WTC11 (cell line): ENCODE results near the gene CCDC127. TPM values are rescaled to one million over a fixed set of nuclear protein-coding genes. Genes with fewer than 3 reads are reported as not detected.

Experiments
- ATAC-seq: fragments of 200-7000 bp; cut with Tn5 transposase; 2 replicates; pipeline ENCODE4 v1.10.0; 2021; ENCODE audit warnings: mild to moderate bottlenecking, moderate library complexity
- CTCF ChIA-PET: fragments of 300-600 bp; sonication (Branson Sonifier 250); formaldehyde crosslinking; loops from one replicate; lab custom pipeline; 2021; ENCODE audit warnings: antibody characterized with exemption; lab: Charles Lee
- POLR2A ChIA-PET: fragments of 350-600 bp; sonication (Branson Sonifier 250); formaldehyde crosslinking; loops from one replicate; lab custom pipeline; 2021; ENCODE audit warnings: antibody characterized with exemption; lab: Charles Lee
- DNase-seq: peaks from one replicate; pipeline ENCODE4 v3.0.0; 2021; ENCODE audit warnings: low spot score
- H3K27ac Mint-ChIP-seq: 2 replicates; pipeline ENCODE4 v1.8.0; 2021; ENCODE audit warnings: mixed read lengths
- H3K27me3 Mint-ChIP-seq: 2 replicates; pipeline ENCODE4 v1.8.0; 2021; ENCODE audit warnings: low read depth, mild to moderate bottlenecking, moderate library complexity, mixed read lengths
- H3K36me3 Mint-ChIP-seq: 2 replicates; pipeline ENCODE4 v1.8.0; 2021; ENCODE audit warnings: mixed read lengths
- H3K4me1 Mint-ChIP-seq: 2 replicates; pipeline ENCODE4 v1.8.0; 2022; ENCODE audit warnings: mixed read lengths
- H3K4me3 Mint-ChIP-seq: 2 replicates; pipeline ENCODE4 v1.8.0; 2021; ENCODE audit warnings: mild to moderate bottlenecking, moderate library complexity, mixed read lengths
- H3K9me3 Mint-ChIP-seq: 2 replicates; pipeline ENCODE4 v1.8.0; 2021; ENCODE audit warnings: mixed read lengths
- CREB1 ChIP-seq: sonication (generic); formaldehyde crosslinking; IDR thresholded peaks from 2 replicates; pipeline ENCODE4 v1.8.0; 2023; ENCODE audit warnings: mild to moderate bottlenecking, missing genetic modification reagents
- FOXJ3 ChIP-seq: sonication (generic); formaldehyde crosslinking; IDR thresholded peaks from 2 replicates; pipeline ENCODE4 v1.9.0; 2021; ENCODE audit warnings: missing genetic modification reagents, mild to moderate bottlenecking, borderline replicate concordance
- GTF2I ChIP-seq: fragments of 250-450 bp; sonication (Bioruptor Pico); conservative IDR thresholded peaks from 2 replicates; pipeline ENCODE4 v1.4.0; 2021; ENCODE audit warnings: mild to moderate bottlenecking
- MYBL2 ChIP-seq: sonication (generic); formaldehyde crosslinking; IDR thresholded peaks from 2 replicates; pipeline ENCODE4 v1.8.1; 2023; ENCODE audit warnings: mild to moderate bottlenecking, moderate library complexity, missing genetic modification reagents
- NFE2L1 ChIP-seq: sonication (generic); formaldehyde crosslinking; IDR thresholded peaks from 2 replicates; pipeline ENCODE4 v1.8.1; 2023; ENCODE audit warnings: missing genetic modification reagents
- NFYB ChIP-seq: sonication (generic); formaldehyde crosslinking; conservative IDR thresholded peaks from 2 replicates; pipeline ENCODE4 v1.8.0; 2022; ENCODE audit warnings: low read depth, missing genetic modification reagents
- NR2C2 ChIP-seq: sonication (generic); formaldehyde crosslinking; IDR thresholded peaks from 2 replicates; pipeline ENCODE4 v1.8.0; 2022; ENCODE audit warnings: mild to moderate bottlenecking, missing genetic modification reagents
- NR3C1 ChIP-seq: sonication (generic); formaldehyde crosslinking; conservative IDR thresholded peaks from 2 replicates; pipeline ENCODE4 v1.8.1; 2023; ENCODE audit warnings: low read depth, mild to moderate bottlenecking, missing genetic modification reagents
- OVOL2 ChIP-seq: fragments of 250-450 bp; sonication (Bioruptor Pico); IDR thresholded peaks from 2 replicates; pipeline ENCODE4 v1.9.0; 2021; ENCODE audit warnings: mild to moderate bottlenecking, borderline replicate concordance
- SMAD4 ChIP-seq: sonication (generic); formaldehyde crosslinking; IDR thresholded peaks from 2 replicates; pipeline ENCODE4 v1.8.0; 2022; ENCODE audit warnings: mild to moderate bottlenecking, missing genetic modification reagents
- SOX15 ChIP-seq: fragments of 250-450 bp; sonication (Bioruptor Pico); IDR thresholded peaks from 2 replicates; pipeline ENCODE4 v1.9.0; 2021; ENCODE audit warnings: mild to moderate bottlenecking
- SP1 ChIP-seq: sonication (generic); formaldehyde crosslinking; conservative IDR thresholded peaks from 2 replicates; pipeline ENCODE4 v1.8.1; 2022; ENCODE audit warnings: missing genetic modification reagents
- TEAD1 ChIP-seq: sonication (generic); formaldehyde crosslinking; IDR thresholded peaks from 2 replicates; pipeline ENCODE4 v1.8.0; 2022; ENCODE audit warnings: mild to moderate bottlenecking, missing genetic modification reagents
- TP53 ChIP-seq: sonication (generic); formaldehyde crosslinking; IDR thresholded peaks from 2 replicates; pipeline ENCODE4 v1.8.1; 2023; ENCODE audit warnings: mild to moderate bottlenecking, missing genetic modification reagents
- ZBTB21 ChIP-seq: sonication (generic); formaldehyde crosslinking; IDR thresholded peaks from 2 replicates; pipeline ENCODE4 v1.8.1; 2023; ENCODE audit warnings: mild to moderate bottlenecking, missing genetic modification reagents, borderline replicate concordance
- ZNF263 ChIP-seq: sonication (generic); formaldehyde crosslinking; IDR thresholded peaks from 2 replicates; pipeline ENCODE4 v1.8.1; 2022; ENCODE audit warnings: low read depth, mild to moderate bottlenecking, moderate library complexity, missing genetic modification reagents
- total RNA-seq: library from RNA; stranded (reverse); gene quantifications from 3 replicates; pipeline ENCODE4 v1.2.3, GENCODE V29; 2021
- TF ChIP-seq, protein P1 (sequence below): sonication (generic); formaldehyde crosslinking; IDR thresholded peaks from 2 replicates; pipeline ENCODE4 v1.8.1; 2023; ENCODE audit warnings: mild to moderate bottlenecking, moderate library complexity, missing genetic modification reagents
- TF ChIP-seq, protein P2 (sequence below): sonication (generic); formaldehyde crosslinking; IDR thresholded peaks from 2 replicates; pipeline ENCODE4 v1.8.0; 2022; ENCODE audit warnings: mild to moderate bottlenecking, missing genetic modification reagents
- TF ChIP-seq, protein P3 (sequence below): sonication (generic); formaldehyde crosslinking; IDR thresholded peaks from 2 replicates; pipeline ENCODE4 v1.8.1; 2022; ENCODE audit warnings: low read depth, missing genetic modification reagents, borderline replicate concordance
- TF ChIP-seq, protein P4 (sequence below): fragments of 250-450 bp; sonication (Bioruptor Pico); IDR thresholded peaks from 2 replicates; pipeline ENCODE4 v1.8.0; 2021; ENCODE audit warnings: mild to moderate bottlenecking
- TF ChIP-seq, protein P5 (sequence below): sonication (generic); formaldehyde crosslinking; IDR thresholded peaks from 2 replicates; pipeline ENCODE4 v1.8.0; 2022; ENCODE audit warnings: missing genetic modification reagents
- TF ChIP-seq, protein P6 (sequence below): fragments of 250-450 bp; sonication (Bioruptor Pico); IDR thresholded peaks from 2 replicates; pipeline ENCODE4 v2.1.2; 2022; ENCODE audit warnings: mild to moderate bottlenecking, moderate library complexity

CCDC127 gene
- total RNA-seq, 1 experiment from 2014 or later = 5.3 TPM

DNA sequence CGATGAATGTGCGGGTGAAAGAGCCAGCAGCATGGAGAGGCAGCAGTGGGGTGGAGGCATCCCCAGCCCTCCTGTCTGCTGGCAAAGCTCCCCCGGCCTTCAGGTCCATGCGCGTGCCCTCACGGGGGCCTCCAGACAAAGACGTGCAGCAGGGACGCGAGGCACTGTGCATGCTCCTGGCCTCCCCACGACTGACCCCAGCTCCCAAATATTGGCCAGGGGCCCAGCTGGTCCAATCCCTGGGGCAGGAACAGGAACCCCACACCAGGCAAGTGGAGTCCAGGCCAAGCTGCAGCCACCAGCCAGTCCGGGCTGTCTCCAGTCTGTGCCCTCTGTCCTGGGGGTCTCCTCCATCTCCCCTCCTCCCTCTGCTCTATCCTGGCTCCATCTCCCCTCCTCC, 60.2 kb downstream of the CCDC127 start (continued):
- TF ChIP-seq MYBL2 (CRISPR knock-in tag) (no peak), FOXJ3 (CRISPR knock-in tag) (no peak), ZNF263 (CRISPR knock-in tag) (no peak), NR3C1 (CRISPR knock-in tag) (no peak), TP53 (CRISPR knock-in tag) (no peak)
- TF ChIP-seq, protein P1, sequence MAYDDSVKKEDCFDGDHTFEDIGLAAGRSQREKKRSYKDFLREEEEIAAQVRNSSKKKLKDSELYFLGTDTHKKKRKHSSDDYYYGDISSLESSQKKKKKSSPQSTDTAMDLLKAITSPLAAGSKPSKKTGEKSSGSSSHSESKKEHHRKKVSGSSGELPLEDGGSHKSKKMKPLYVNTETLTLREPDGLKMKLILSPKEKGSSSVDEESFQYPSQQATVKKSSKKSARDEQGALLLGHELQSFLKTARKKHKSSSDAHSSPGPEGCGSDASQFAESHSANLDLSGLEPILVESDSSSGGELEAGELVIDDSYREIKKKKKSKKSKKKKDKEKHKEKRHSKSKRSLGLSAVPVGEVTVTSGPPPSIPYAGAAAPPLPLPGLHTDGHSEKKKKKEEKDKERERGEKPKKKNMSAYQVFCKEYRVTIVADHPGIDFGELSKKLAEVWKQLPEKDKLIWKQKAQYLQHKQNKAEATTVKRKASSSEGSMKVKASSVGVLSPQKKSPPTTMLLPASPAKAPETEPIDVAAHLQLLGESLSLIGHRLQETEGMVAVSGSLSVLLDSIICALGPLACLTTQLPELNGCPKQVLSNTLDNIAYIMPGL (CRISPR knock-in tag) = no peak

DNA sequence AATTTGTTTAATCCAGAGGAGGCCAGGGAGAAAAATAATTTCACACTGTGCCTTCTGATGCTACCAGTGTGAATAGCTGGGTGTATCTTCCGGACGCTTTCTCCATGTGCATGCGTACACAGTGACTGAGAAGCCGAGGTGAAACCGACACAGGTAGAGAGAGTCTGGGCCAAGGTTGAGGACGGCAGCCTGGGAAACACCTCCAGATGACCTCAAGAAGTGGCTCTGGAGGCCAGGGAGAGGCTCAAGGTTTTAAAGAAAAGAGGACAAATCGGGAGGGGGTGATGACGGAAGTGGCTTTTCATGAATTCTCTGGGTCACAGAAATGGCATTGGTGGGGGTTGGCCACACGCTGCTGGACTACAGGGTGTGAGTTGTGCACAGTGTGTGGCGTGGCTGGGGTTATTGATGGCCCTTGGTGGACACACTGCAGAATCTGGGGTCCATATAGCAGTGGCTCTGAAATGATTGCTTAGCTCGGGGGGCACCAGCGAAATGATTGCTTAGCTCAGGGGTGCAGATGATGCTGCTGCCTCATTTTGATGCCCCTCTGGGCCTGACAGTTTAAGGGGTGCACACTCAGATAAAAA, 60.7 kb downstream of the CCDC127 start:
- Mint-ChIP-seq H3K4me1 (peaks cover 13% of the 10 kb centered on the region), H3K9me3 (no peaks in the 10 kb centered on the region), H3K4me3 (no peak overlapping the region), H3K27ac (no peak overlapping the region), H3K36me3 (peaks cover 63% of the 10 kb centered on the region), H3K27me3 (no peaks in the 10 kb centered on the region)
- TF ChIP-seq GTF2I (CRISPR knock-in tag) = no peak
- TF ChIP-seq TEAD1 = no peak
- TF ChIP-seq NR2C2 (CRISPR knock-in tag) = no peak
- no peak for TF ChIP-seq CREB1 (CRISPR knock-in tag)
- TF ChIP-seq SMAD4 (CRISPR knock-in tag) = no peak
- no peak for TF ChIP-seq NFE2L1 (CRISPR knock-in tag)
- no peak for DNase-seq
- ATAC-seq = no peak
- ChIA-PET POLR2A (interaction anchor here (0.5 kb wide), 1 partner anchor 22 kb away, joined by 4 read pairs; no protein-coding TSS in a partner anchor), CTCF (interaction anchor here (1.9 kb wide), 1 partner anchor 31 kb away, joined by 5 read pairs; no protein-coding TSS in a partner anchor)

DNA sequence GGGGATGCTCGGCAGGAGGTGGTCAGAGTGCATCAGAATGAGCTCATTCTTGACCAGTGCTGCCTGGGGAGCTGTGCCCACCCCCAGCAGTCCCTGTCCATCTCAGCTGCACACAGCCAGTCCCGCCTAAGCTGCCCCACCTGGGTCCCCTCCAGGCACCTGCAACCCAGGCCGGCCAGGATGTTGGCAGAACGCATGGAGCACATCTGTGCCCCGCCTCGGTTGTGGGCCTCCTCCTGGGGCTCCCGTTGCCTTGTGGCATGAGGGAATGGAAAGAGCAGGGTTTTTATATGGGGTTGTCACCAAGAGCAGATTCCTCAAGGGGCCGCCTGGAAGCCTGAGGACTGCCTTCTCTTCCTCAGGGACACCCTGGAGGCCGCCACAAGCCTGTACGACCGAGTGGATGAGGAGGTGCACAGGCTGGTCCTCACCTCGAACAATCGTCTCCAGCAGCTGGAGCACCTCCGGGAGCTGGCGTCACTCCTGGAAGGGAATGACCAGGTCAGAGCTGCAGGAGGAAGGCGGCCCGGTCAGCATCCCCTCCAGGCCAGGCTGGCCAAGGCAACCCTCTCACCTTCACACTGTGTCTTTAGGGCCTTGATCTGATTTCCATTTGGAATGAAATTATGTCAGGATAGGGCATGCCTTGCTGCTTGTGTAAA, 61.4 kb downstream of the CCDC127 start:
- H3K27ac Mint-ChIP-seq = peak overlapping the region; percentile 41; the same call in 1 of the 2 replicates
- no peak for TF ChIP-seq ZBTB21
- TF ChIP-seq, protein P2, sequence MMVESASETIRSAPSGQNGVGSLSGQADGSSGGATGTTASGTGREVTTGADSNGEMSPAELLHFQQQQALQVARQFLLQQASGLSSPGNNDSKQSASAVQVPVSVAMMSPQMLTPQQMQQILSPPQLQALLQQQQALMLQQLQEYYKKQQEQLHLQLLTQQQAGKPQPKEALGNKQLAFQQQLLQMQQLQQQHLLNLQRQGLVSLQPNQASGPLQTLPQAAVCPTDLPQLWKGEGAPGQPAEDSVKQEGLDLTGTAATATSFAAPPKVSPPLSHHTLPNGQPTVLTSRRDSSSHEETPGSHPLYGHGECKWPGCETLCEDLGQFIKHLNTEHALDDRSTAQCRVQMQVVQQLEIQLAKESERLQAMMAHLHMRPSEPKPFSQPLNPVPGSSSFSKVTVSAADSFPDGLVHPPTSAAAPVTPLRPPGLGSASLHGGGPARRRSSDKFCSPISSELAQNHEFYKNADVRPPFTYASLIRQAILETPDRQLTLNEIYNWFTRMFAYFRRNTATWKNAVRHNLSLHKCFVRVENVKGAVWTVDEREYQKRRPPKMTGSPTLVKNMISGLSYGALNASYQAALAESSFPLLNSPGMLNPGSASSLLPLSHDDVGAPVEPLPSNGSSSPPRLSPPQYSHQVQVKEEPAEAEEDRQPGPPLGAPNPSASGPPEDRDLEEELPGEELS (CRISPR knock-in tag) = no peak
- TF ChIP-seq, protein P3, sequence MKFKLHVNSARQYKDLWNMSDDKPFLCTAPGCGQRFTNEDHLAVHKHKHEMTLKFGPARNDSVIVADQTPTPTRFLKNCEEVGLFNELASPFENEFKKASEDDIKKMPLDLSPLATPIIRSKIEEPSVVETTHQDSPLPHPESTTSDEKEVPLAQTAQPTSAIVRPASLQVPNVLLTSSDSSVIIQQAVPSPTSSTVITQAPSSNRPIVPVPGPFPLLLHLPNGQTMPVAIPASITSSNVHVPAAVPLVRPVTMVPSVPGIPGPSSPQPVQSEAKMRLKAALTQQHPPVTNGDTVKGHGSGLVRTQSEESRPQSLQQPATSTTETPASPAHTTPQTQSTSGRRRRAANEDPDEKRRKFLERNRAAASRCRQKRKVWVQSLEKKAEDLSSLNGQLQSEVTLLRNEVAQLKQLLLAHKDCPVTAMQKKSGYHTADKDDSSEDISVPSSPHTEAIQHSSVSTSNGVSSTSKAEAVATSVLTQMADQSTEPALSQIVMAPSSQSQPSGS (CRISPR knock-in tag) = no peak
- no peak for TF ChIP-seq NFYB (CRISPR knock-in tag)
- no peak for TF ChIP-seq SP1
- TF ChIP-seq, protein P4, sequence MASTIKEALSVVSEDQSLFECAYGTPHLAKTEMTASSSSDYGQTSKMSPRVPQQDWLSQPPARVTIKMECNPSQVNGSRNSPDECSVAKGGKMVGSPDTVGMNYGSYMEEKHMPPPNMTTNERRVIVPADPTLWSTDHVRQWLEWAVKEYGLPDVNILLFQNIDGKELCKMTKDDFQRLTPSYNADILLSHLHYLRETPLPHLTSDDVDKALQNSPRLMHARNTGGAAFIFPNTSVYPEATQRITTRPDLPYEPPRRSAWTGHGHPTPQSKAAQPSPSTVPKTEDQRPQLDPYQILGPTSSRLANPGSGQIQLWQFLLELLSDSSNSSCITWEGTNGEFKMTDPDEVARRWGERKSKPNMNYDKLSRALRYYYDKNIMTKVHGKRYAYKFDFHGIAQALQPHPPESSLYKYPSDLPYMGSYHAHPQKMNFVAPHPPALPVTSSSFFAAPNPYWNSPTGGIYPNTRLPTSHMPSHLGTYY (CRISPR knock-in tag) = no peak
- no peak for TF ChIP-seq OVOL2 (CRISPR knock-in tag)
- TF ChIP-seq, protein P5, sequence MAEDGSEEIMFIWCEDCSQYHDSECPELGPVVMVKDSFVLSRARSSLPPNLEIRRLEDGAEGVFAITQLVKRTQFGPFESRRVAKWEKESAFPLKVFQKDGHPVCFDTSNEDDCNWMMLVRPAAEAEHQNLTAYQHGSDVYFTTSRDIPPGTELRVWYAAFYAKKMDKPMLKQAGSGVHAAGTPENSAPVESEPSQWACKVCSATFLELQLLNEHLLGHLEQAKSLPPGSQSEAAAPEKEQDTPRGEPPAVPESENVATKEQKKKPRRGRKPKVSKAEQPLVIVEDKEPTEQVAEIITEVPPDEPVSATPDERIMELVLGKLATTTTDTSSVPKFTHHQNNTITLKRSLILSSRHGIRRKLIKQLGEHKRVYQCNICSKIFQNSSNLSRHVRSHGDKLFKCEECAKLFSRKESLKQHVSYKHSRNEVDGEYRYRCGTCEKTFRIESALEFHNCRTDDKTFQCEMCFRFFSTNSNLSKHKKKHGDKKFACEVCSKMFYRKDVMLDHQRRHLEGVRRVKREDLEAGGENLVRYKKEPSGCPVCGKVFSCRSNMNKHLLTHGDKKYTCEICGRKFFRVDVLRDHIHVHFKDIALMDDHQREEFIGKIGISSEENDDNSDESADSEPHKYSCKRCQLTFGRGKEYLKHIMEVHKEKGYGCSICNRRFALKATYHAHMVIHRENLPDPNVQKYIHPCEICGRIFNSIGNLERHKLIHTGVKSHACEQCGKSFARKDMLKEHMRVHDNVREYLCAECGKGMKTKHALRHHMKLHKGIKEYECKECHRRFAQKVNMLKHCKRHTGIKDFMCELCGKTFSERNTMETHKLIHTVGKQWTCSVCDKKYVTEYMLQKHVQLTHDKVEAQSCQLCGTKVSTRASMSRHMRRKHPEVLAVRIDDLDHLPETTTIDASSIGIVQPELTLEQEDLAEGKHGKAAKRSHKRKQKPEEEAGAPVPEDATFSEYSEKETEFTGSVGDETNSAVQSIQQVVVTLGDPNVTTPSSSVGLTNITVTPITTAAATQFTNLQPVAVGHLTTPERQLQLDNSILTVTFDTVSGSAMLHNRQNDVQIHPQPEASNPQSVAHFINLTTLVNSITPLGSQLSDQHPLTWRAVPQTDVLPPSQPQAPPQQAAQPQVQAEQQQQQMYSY (CRISPR knock-in tag) = no peak
- TF ChIP-seq, protein P6, sequence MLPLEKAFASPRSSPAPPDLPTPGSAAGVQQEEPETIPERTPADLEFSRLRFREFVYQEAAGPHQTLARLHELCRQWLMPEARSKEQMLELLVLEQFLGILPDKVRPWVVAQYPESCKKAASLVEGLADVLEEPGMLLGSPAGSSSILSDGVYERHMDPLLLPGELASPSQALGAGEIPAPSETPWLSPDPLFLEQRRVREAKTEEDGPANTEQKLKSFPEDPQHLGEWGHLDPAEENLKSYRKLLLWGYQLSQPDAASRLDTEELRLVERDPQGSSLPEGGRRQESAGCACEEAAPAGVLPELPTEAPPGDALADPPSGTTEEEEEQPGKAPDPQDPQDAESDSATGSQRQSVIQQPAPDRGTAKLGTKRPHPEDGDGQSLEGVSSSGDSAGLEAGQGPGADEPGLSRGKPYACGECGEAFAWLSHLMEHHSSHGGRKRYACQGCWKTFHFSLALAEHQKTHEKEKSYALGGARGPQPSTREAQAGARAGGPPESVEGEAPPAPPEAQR (CRISPR knock-in tag) = no peak
- TF ChIP-seq SOX15 = no peak

More for the DNA sequence above, 61.4 kb downstream of the CCDC127 start:
- no peaks in the 10 kb centered on the region for H3K27me3 Mint-ChIP-seq
- POLR2A ChIA-PET = no interaction called here
- no peaks in the 10 kb centered on the region for H3K9me3 Mint-ChIP-seq
- peaks cover 66% of the 10 kb centered on the region for H3K36me3 Mint-ChIP-seq
- no peak overlapping the region for H3K4me3 Mint-ChIP-seq
- CTCF ChIA-PET = interaction anchor here (1.9 kb wide), 1 partner anchor 32 kb away, joined by 5 read pairs; no protein-coding TSS in a partner anchor
- DNase-seq (no peak), ATAC-seq (no peak)
- peaks cover 13% of the 10 kb centered on the region for H3K4me1 Mint-ChIP-seq
